Mesothelial cell of epicardium (in vitro differentiated cells): ENCODE results near the gene R3HDM4. TPM values are rescaled to one million over a fixed set of nuclear protein-coding genes. Genes with fewer than 3 reads are reported as not detected.

Experiments used
- DNase-seq, 2 experiments: peaks; one replicate each; pipeline ENCODE4 v3.0.0; 2021; ENCODE audit warnings: low spot score in 2 of 2; ENCODE audit not compliant: unreplicated experiment in 2 of 2
- H3K27ac Mint-ChIP-seq: 2 replicates; pipeline ENCODE4 v1.8.0; 2021; ENCODE audit warnings: mixed read lengths
- H3K27me3 Mint-ChIP-seq: 2 replicates; pipeline ENCODE4 v1.8.0; 2021; ENCODE audit warnings: low read depth, mixed read lengths
- H3K36me3 Mint-ChIP-seq: 2 replicates; pipeline ENCODE4 v1.8.0; 2021; ENCODE audit warnings: mixed read lengths
- H3K4me1 Mint-ChIP-seq: 2 replicates; pipeline ENCODE4 v1.8.0; 2021; ENCODE audit warnings: mixed read lengths
- H3K4me3 Mint-ChIP-seq: 2 replicates; pipeline ENCODE4 v1.8.0; 2021; ENCODE audit warnings: mild to moderate bottlenecking, moderate library complexity, mixed read lengths
- H3K9me3 Mint-ChIP-seq: 2 replicates; pipeline ENCODE4 v1.8.0; 2021; ENCODE audit warnings: mixed read lengths
- total RNA-seq: library from RNA; stranded (reverse); gene quantifications from 3 replicates; pipeline ENCODE4 v1.2.1, GENCODE V29; 2021
- TF ChIP-seq, protein P1 (sequence below): fragments of 200-600 bp; sonication (generic); IDR thresholded peaks from one replicate; pipeline ENCODE4 v1.5.0; 2021; ENCODE audit warnings: antibody characterized with exemption; ENCODE audit not compliant: unreplicated experiment

Gene R3HDM4
- total RNA-seq, 1 donor from 2014 or later, result 50.5 TPM

DNA sequence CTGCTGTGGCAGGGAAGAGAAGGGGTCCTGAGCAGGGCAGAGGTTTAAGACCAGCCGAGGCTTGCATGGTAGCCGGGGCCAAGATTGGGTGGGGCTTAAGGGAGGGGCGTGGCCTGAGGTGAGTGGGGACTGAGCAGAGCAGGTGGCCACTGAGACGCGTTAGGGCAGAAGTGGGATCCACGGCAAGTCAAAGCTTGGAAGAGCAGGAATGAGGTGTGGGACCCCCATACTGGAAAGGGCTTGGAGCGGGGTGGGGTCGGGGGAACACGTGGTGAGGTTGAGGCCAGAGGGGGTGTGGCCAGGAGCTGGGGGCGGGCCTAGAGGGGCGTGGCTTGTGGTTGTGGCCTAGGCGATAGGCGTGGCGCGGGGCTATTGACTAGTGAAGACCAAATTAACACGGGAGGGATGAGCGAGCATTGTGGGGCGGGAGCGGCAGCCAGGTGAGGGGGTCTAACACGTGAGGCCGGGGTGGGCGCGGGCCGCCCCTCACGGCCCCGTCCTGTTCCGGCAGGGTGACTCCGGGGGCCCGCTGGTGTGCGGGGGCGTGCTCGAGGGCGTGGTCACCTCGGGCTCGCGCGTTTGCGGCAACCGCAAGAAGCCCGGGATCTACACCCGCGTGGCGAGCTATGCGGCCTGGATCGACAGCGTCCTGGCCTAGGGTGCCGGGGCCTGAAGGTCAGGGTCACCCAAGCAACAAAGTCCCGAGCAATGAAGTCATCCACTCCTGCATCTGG, 50.3 kb downstream of the R3HDM4 start:
- peaks cover 30% of the 10 kb centered on the region for H3K27me3 Mint-ChIP-seq
- H3K4me1 Mint-ChIP-seq, result no peaks in the 10 kb centered on the region
- H3K4me3 Mint-ChIP-seq, result peak overlapping the region; percentile 8
- H3K9me3 Mint-ChIP-seq, result no peaks in the 10 kb centered on the region
- no peak overlapping the region for H3K27ac Mint-ChIP-seq
- peaks cover 10% of the 10 kb centered on the region for H3K36me3 Mint-ChIP-seq
- TF ChIP-seq, protein P1, sequence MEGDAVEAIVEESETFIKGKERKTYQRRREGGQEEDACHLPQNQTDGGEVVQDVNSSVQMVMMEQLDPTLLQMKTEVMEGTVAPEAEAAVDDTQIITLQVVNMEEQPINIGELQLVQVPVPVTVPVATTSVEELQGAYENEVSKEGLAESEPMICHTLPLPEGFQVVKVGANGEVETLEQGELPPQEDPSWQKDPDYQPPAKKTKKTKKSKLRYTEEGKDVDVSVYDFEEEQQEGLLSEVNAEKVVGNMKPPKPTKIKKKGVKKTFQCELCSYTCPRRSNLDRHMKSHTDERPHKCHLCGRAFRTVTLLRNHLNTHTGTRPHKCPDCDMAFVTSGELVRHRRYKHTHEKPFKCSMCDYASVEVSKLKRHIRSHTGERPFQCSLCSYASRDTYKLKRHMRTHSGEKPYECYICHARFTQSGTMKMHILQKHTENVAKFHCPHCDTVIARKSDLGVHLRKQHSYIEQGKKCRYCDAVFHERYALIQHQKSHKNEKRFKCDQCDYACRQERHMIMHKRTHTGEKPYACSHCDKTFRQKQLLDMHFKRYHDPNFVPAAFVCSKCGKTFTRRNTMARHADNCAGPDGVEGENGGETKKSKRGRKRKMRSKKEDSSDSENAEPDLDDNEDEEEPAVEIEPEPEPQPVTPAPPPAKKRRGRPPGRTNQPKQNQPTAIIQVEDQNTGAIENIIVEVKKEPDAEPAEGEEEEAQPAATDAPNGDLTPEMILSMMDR, result no peak
- peak in 1 of 2 experiments; percentile 74 for DNase-seq

DNA sequence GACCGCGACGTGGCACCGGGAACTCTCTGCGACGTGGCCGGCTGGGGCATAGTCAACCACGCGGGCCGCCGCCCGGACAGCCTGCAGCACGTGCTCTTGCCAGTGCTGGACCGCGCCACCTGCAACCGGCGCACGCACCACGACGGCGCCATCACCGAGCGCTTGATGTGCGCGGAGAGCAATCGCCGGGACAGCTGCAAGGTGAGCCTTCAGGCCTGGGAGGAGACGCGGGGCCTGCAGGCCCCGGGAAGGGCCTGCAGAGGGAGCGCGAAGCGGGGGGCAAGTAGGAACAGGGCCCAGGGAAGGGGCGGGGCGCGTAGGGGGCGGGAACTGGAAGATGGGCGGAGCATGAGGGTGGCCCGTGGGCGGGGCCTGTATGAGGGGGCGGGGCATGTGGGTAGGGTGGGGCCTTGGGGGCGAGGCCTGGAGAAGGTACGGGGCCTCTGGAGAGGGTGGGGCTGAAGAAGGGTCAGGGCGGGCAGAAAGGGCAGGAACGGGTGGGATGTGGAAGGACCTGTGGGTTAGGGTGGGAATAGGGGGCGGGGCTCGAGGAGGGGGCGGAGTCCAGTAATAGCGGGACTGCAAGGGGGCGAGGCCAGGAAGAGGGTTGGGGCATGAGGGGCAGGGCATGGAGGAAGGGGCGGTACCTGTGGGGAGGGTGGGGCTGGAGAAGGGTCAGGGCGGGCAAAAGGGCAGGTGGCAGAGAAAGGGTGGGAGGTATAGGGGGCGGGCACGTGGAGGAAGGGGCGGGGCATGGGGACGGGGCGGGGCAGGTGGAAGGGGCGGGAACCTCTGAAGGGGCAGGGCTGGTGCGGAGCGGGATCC, 51.1 kb downstream of the R3HDM4 start:
- DNase-seq, result no peak
- Mint-ChIP-seq H3K4me3 (no peak overlapping the region), H3K27me3 (peaks cover 31% of the 10 kb centered on the region), H3K4me1 (no peaks in the 10 kb centered on the region), H3K27ac (no peak overlapping the region), H3K36me3 (peaks cover 5% of the 10 kb centered on the region), H3K9me3 (no peaks in the 10 kb centered on the region)
- TF ChIP-seq, protein P1, result no peak

DNA sequence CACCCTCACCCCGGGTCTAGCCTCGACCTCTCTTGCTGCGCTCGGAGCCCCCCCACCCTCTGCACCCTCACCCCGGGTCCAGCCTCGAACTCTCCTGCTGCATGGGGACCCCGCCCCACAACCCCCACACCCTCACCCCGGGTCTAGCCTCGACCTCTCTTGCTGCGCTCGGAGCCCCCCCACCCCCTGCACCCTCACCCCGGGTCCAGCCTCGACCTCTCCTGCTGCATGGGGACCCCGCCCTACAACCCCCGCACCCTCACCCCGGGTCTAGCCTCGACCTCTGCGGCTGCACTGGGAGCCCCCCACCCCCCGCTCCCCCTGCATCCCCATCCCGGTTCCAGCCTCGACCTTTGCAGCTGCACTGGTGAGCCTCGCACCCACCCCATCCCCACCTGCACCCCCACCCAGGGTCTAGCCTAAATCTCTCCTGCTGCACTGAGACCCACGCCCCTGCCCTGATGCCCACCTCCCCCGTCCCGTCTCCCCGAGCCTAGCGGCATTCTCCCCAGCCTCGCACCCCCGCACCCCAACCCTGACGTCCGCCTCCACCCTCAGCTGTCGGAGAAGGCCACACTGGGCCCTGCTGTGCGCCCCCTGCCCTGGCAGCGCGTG, 51.8 kb downstream of the R3HDM4 start:
- H3K27me3 Mint-ChIP-seq, result peaks cover 31% of the 10 kb centered on the region
- H3K27ac Mint-ChIP-seq, result no peak overlapping the region
- no peaks in the 10 kb centered on the region for H3K9me3 Mint-ChIP-seq
- H3K36me3 Mint-ChIP-seq, result peaks cover 5% of the 10 kb centered on the region
- H3K4me1 Mint-ChIP-seq, result no peaks in the 10 kb centered on the region
- TF ChIP-seq, protein P1, result no peak
- H3K4me3 Mint-ChIP-seq, result no peak overlapping the region
- no peak for DNase-seq

DNA sequence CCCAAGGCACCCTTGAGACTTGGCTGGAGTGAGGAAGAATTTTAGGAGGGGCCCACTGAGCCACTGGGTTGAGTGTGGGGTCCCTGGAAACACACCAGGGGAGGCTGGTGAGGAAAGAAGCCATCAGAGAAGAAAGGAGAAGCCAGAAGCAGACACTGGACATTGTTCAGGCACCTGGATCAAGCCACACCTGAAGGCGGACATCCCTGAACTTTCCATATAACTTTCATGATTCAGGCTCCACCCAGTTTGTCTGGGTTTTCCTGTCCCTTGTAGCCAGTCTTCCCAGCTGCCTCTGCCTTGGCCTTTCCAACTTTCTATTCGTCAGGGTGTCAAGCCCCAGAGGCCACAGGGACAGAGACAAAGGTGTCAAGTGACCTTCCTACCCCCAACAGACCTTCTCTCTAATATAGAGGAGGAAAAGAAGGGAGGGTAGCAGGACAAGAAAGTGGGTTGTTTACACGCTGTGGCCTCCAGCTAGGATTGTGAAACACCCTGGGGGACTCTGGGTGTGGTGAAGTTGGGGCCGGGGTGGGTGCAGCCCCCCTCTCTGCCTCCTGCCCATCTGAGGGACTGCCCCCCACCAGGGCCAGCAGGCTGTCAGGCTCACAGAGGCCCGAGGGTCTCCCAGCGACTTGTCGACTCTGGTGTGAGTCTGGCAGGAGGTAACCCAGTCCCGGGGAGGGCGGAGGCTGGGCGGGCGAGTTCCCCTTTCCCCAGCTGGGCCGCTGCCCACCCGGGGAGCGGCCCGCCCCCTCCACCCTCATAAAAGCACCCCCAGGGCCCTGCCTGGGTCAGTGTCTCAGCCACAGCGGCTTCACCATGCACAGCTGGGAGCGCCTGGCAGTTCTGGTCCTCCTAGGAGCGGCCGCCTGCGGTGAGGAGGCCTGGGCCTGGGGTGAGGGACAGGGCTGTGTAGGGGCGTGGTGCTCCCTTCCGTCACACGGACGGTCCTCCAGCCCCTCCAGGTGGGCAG, 53.9 kb downstream of the R3HDM4 start, which contains the start of gene CFD:
Gene CFD (plus strand): TSS at position 797 of the 976 bp plus-strand sequence. CDS start 26 bp downstream, at position 823.
- H3K9me3 Mint-ChIP-seq, result no peaks in the 10 kb centered on the region
- no peaks in the 10 kb centered on the region for H3K4me1 Mint-ChIP-seq
- no peaks in the 10 kb centered on the region for H3K36me3 Mint-ChIP-seq
- TF ChIP-seq, protein P1, result no peak
- no peak within 1 kb of the TSS for H3K27ac Mint-ChIP-seq
- no peak for DNase-seq
- peaks cover 31% of the 10 kb centered on the region for H3K27me3 Mint-ChIP-seq
- H3K4me3 Mint-ChIP-seq, result peak within 1 kb of the TSS; percentile 34

DNA sequence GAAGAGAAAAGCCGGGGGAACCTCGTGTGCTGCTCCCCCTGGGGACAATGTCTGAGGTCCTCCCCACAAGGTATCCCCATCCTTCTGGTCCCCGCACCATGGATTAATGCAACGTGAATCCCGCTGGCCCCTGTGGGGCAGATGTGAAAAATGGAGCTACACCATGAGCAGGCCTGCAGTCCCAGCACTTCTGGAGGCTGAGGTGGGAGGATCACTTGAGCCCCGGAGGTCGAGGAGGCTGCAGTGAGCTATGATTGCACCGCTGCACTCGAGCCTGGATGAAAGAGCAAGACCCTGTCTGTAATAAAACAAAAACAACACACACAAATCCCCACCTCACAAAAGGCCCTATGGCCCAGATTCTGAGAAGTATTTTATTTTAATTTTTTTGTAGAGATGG, 54.7 kb downstream of the R3HDM4 start:
- TF ChIP-seq, protein P1, result no peak
- peaks cover 28% of the 10 kb centered on the region for H3K27me3 Mint-ChIP-seq
- no peaks in the 10 kb centered on the region for H3K9me3 Mint-ChIP-seq
- no peak for DNase-seq
- no peaks in the 10 kb centered on the region for H3K4me1 Mint-ChIP-seq
- no peaks in the 10 kb centered on the region for H3K36me3 Mint-ChIP-seq
- no peak overlapping the region for H3K4me3 Mint-ChIP-seq
- H3K27ac Mint-ChIP-seq, result no peak overlapping the region
